ENCODE measurements around the gene TASL. TPM values are rescaled to one million over a fixed set of nuclear protein-coding genes. Genes with fewer than 3 reads are reported as not detected.

Gene TASL
- total and polyA plus RNA-seq, 2 of the 8 experiments (the other 6 are each of a cell fraction or from before 2014, with no cell fraction given) = not detected

DNA sequence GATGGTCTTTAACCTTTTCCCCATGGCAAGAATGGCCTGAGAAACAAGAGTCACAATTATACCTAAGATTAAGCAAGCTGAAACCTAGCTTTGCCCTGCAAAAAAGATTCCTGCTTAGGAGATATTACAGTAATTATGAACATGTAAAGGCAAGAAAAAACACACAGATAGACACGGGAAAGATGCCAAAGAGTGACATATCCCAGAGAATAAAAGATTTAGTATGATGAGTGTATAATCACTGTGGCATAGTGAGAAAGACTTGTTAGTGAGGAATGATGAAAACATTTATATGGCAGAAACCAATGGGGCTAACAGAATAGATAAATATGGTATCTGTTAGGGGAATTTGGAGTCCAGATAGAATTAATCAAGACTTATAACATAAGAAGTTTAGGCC, 29.6 kb upstream of the TASL start:
- Histone ChIP-seq H3K27me3 (replicated peaks in 1 of 4; ENCODE audit: control insufficient read depth in 3 of 4, extremely low read depth in 1 of 4, insufficient read depth in 3 of 4, low read length in 3 of 4) (no peaks in the 10 kb centered on the region), H3K79me2 (ENCODE audit: control insufficient read depth in 1 of 2, insufficient read depth in 2 of 2, low read length in 2 of 2) (no peaks in the 10 kb centered on the region), H4K91ac (replicated peaks; ENCODE audit: insufficient read length, low read length) (no peak overlapping the region), H4K20me1 (replicated peaks in 1 of 2; ENCODE audit: control insufficient read depth in 1 of 2, insufficient read depth in 2 of 2, low read length in 2 of 2) (no peaks in the 10 kb centered on the region), H3K9me3 (ENCODE audit: insufficient read depth in 2 of 2, low read depth in 1 of 2, low read length in 1 of 2) (no peaks in the 10 kb centered on the region), H4K5ac (ENCODE audit: insufficient read length, low read depth, low read length) (no peak overlapping the region), H2AFZ (ENCODE audit: low read length) (no peak overlapping the region), H3K18ac (ENCODE audit: extremely low read depth, low read length) (no peak overlapping the region), H3K79me1 (ENCODE audit: low read depth, low read length) (no peaks in the 10 kb centered on the region), H3K9ac (replicated peaks in 1 of 4; ENCODE audit: extremely low read depth in 1 of 4, low read depth in 3 of 4, low read length in 3 of 4) (no peak overlapping the region), H3K23ac (ENCODE audit: insufficient read length) (no peak overlapping the region), H3K4ac (replicated peaks; ENCODE audit: insufficient read length, low read depth, low read length) (no peak overlapping the region), H2BK120ac (replicated peaks; ENCODE audit: low read depth, low read length) (no peak overlapping the region), H3K23me2 (ENCODE audit: low read depth, low read length) (no peaks in the 10 kb centered on the region), H3K4me1 (replicated peaks in 1 of 4; ENCODE audit: control insufficient read depth in 3 of 4, insufficient read depth in 4 of 4, low read length in 3 of 4) (no peaks in the 10 kb centered on the region), H2BK5ac (ENCODE audit: low read depth, low read length) (no peak overlapping the region), H2BK20ac (ENCODE audit: low read length) (no peak overlapping the region), H3K4me3 (ENCODE audit: extremely low read depth in 1 of 4, insufficient read depth in 2 of 4, low read depth in 3 of 4, low read length in 4 of 4) (no peak overlapping the region), H3K56ac (replicated peaks; ENCODE audit: insufficient read length, low read depth, low read length) (no peak overlapping the region), H2AK5ac (ENCODE audit: low read depth, low read length) (no peak overlapping the region), H2BK15ac (ENCODE audit: low read length) (no peak overlapping the region), H3K36me3 (ENCODE audit: control insufficient read depth in 2 of 4, insufficient read depth in 4 of 4, low read length in 3 of 4) (no peaks in the 10 kb centered on the region), H3K27ac (ENCODE audit: low read depth, low read length) (no peak overlapping the region), H3K14ac (ENCODE audit: insufficient read length) (no peak overlapping the region), H2BK12ac (ENCODE audit: low read depth, low read length) (no peak overlapping the region), H3K4me2 (ENCODE audit: insufficient read depth in 1 of 2, low read depth in 2 of 2, low read length in 2 of 2) (no peak overlapping the region), H4K8ac (ENCODE audit: extremely low read depth, insufficient read depth, low read length) (no peak overlapping the region)
- ChIA-PET POLR2A (ENCODE audit: partially characterized antibody) (no interaction called here), CTCF (ENCODE audit: partially characterized antibody) (no interaction called here)
- no peak for DNase-seq (ENCODE audit: low read depth in 1 of 2, low spot score in 2 of 2)
- no peak for FAIRE-seq
- WGBS, 2 experiments (ENCODE audit: extremely low coverage in 1 of 2, insufficient coverage in 1 of 2, insufficient read length in 1 of 2, insufficient replicate concordance in 2 of 2, low coverage in 1 of 2, low lambda C conversion rate in 2 of 2, missing lambda C conversion rate in 1 of 2) = 100% methylated on average over 1 of the region's 1 CpG; no CpG with 5 or more reads in 1 of the 2 experiments
- no peak for TF ChIP-seq RNF2 (IDR thresholded peaks at IDR 0.05; ENCODE audit: borderline replicate concordance, low read depth, low read length, missing control alignments, poor library complexity, severe bottlenecking)
- TF ChIP-seq YY1 (IDR thresholded peaks at IDR 0.05; ENCODE audit: low read depth, low read length) = no peak
- TF ChIP-seq CBX8 (IDR thresholded peaks at IDR 0.05; ENCODE audit: borderline replicate concordance, low read depth, low read length) = no peak
